Ovary (tissue), 9 donors: ENCODE results near the gene CD72. TPM values are rescaled to one million over a fixed set of nuclear protein-coding genes. Genes with fewer than 3 reads are reported as not detected.

Experiments used
- DNase-seq, 5 donors: peaks; one replicate each; pipeline ENCODE4 v3.0.0-alpha.2; 2019 to 2020
- H3K27ac ChIP-seq, 2 donors: fragments of 200-600 bp; one replicate each; pipeline versions ENCODE4 v1.5.1 to v1.8.0; 2019 to 2022
- H3K27me3 ChIP-seq: fragments of 200-600 bp; one replicate; pipeline ENCODE4 v1.8.0; 2022
- H3K36me3 ChIP-seq: fragments of 200-600 bp; sonication (generic); one replicate; pipeline ENCODE4 v1.5.1; 2019
- H3K4me1 ChIP-seq: one replicate; pipeline ENCODE4 v1.8.1; 2013; ENCODE audit warnings: mild to moderate bottlenecking, moderate library complexity; ENCODE audit not compliant: insufficient read depth
- H3K4me3 ChIP-seq: fragments of 200-600 bp; sonication (generic); one replicate; pipeline ENCODE4 v1.5.1; 2017
- H3K9me3 ChIP-seq, 2 donors: fragments of 200-600 bp in 1 of 2; sonication (generic) in 1 of 2; one replicate each; pipeline versions ENCODE4 v1.5.1 to v1.8.1; 2013 to 2019; ENCODE audit warnings: mild to moderate bottlenecking in 1 of 2, moderate library complexity in 1 of 2
- CTCF ChIP-seq, 3 donors: fragments of 450-650 bp in 2 of 3; fragments of 200-600 bp in 1 of 3; IDR thresholded peaks; one replicate each; pipeline versions ENCODE4 v1.5.1 to v1.8.0; 2016 to 2022; ENCODE audit warnings: antibody characterized with exemption in 3 of 3, mild to moderate bottlenecking in 1 of 3
- EP300 ChIP-seq: sonication (generic); formaldehyde crosslinking; IDR thresholded peaks from one replicate; pipeline ENCODE4 v1.6.1; 2017; ENCODE audit warnings: antibody characterized with exemption
- POLR2A ChIP-seq: fragments of 450-650 bp; IDR thresholded peaks from one replicate; pipeline ENCODE4 v1.6.1; 2017; ENCODE audit warnings: antibody characterized with exemption, mild to moderate bottlenecking, moderate library complexity
- WGBS, 3 donors: extraction: QIAGEN DNeasy Blood & Tissue Kit in 1 of 3; methylation state at CpG; one replicate each; pipeline versions ENCODE4 v1.1.5 to v1.1.7; 2013 to 2017; 5-methylcytosine and 5-hydroxymethylcytosine counted together
- intact Hi-C, 4 donors: fragments of 100-400 bp; cut with DNase I; formaldehyde crosslinking; loops; one replicate each; pipeline versions ENCODE4 v1.11.0 to v1.15.1; 2022 to 2023
- polyA plus RNA-seq, 2 donors: library from polyadenylated mRNA; stranded (reverse); fragments of 200-250 nt in 1 of 2; fragments of 350-450 nt in 1 of 2; fragmentation: Illumina TruSeq in 1 of 2; extraction: RNeasy Lipid Tissue Mini Kit (QIAGEN cat#74804) in 1 of 2; gene quantifications; one replicate each; pipeline ENCODE4 v1.2.3, GENCODE V29; 2013 to 2014
- total RNA-seq, 7 donors: library from RNA; depleted of rRNA in 2 of 7; stranded (reverse); fragments of >200 nt in 2 of 7; fragmentation: NEBNext Ultra II Directional in 3 of 7; extraction: Animal tissue kit (Norgen Biotek cat#: 25700) in 3 of 7; gene quantifications; one replicate each; pipeline versions ENCODE4 v1.1.0 to v1.2.4, GENCODE V29; 2016 to 2023
- donor health status: DM: no; HTN: no; CAD: no; lungs with moderate emphysema.
- donor health status: DM: no; HTN: no; CAD: no.
- donor health status: Bipolar disorder and iron deficiency.
- donor health status: DM: yes; HTN: yes; CAD: no.
- donor health status: DM: no; HTN: no; CAD: no.
- donor health status: DM: yes; HTN: yes; CAD: no.

Gene CD72
- total and polyA plus RNA-seq, 9 donors: 0.28 to 4.1 (median 1.2) TPM

- 84 to 88% (median 86%) methylated on average over 8 of the region's 8 CpGs for WGBS, 3 donors
- Histone ChIP-seq H3K27ac (no peak overlapping the region), H3K4me3 (no peak overlapping the region), H3K27me3 (no peaks in the 10 kb centered on the region), H3K36me3 (no peaks in the 10 kb centered on the region), H3K4me1 (no peaks in the 10 kb centered on the region), H3K9me3 (no peaks in the 10 kb centered on the region)
- no peak for DNase-seq
- intact Hi-C loops: loop anchor here in 1 of 4 donors (5.0 to 10.0 kb wide), 2 partner anchors 158 to 179 kb away; partner anchors contain the start of gene RUSC2
- TF ChIP-seq CTCF (IDR thresholded peaks at IDR 0.05) (no peak), EP300 (no peak), POLR2A (no peak)
These were observed 34.6 kb upstream of the CD72 start for GRCh38 chr9:35652829-35653209.

GRCh38 chr9:35651956-35652828 lies 34.0 kb upstream of the CD72 start:
- Histone ChIP-seq H3K36me3 (no peaks in the 10 kb centered on the region), H3K4me1 (peaks cover 1% of the 10 kb centered on the region), H3K4me3 (no peak overlapping the region), H3K27ac (no peak overlapping the region), H3K9me3 (no peaks in the 10 kb centered on the region), H3K27me3 (no peaks in the 10 kb centered on the region)
- WGBS, 3 donors: 70 to 79% (median 76%) methylated on average over 7 of the region's 7 CpGs
- intact Hi-C loops: loop anchor here in 1 of 4 donors (5.0 to 10.0 kb wide), 2 partner anchors 157 to 180 kb away; partner anchors contain the start of gene RUSC2
- no peak for DNase-seq
- TF ChIP-seq CTCF (IDR thresholded peaks at IDR 0.05) (no peak), POLR2A (no peak), EP300 (no peak)

GRCh38 chr9:35650341-35651158 lies 32.3 kb upstream of the CD72 start, which contains the start of gene SIT1:
Gene SIT1, minus strand, starts transcription at chr9:35650931. Its CDS starts 78 bp downstream, at chr9:35650853.
- no peaks in the 10 kb centered on the region for H3K36me3 ChIP-seq
- no peak within 1 kb of the TSS for H3K4me3 ChIP-seq
- H3K27me3 ChIP-seq: no peaks in the 10 kb centered on the region
- no peaks in the 10 kb centered on the region for H3K9me3 ChIP-seq
- H3K27ac ChIP-seq: no peak within 1 kb of the TSS
- TF ChIP-seq EP300: no peak
- TF ChIP-seq CTCF (IDR thresholded peaks at IDR 0.05): no peak
- TF ChIP-seq POLR2A: no peak
- peaks cover 3% of the 10 kb centered on the region for H3K4me1 ChIP-seq
- 58 to 62% (median 61%) methylated on average over 22 of the region's 22 CpGs for WGBS, 3 donors
- DNase-seq: no peak
- intact Hi-C loops: loop anchor here in 1 of 4 donors (5.0 to 10.0 kb wide), 2 partner anchors 156 to 182 kb away; partner anchors contain the start of gene RUSC2
